ENCODE measurements around the gene CLEC2D. TPM values are rescaled to one million over a fixed set of nuclear protein-coding genes. Genes with fewer than 3 reads are reported as not detected.
A peak's percentile ranks its signal among the peaks of the same experiment; 100 is the strongest.
"Not testable (repeated sequence)": the region's sequence is repeated elsewhere in the genome, so short reads cannot be mapped to it uniquely, and the experiment has no call there.

CLEC2D gene, protein sequence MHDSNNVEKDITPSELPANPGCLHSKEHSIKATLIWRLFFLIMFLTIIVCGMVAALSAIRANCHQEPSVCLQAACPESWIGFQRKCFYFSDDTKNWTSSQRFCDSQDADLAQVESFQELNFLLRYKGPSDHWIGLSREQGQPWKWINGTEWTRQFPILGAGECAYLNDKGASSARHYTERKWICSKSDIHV
- total RNA-seq, result 167 TPM

DNA sequence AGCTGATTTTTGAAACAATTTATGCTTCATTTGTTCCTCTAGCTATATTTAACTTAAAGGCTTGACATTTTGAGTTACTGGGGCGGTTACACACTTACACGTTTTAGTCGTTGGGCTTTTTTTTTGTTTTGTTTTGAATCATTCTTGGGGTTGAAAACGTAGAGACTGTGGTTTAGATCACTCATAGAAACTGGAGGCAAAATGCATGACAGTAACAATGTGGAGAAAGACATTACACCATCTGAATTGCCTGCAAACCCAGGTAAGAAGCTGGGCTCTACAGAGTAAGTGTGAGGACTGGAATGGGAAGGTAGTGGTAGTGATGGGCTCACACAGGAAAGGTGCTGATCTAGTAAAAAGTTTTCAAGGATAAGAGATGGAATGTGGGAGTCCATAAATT lies at the start of gene CLEC2D:
TSS of gene CLEC2D (plus strand) at position 180 of the 400 bp plus-strand sequence. CDS start at position 202, 22 bp downstream.
- H3K4me1 ChIP-seq (ENCODE audit: insufficient read depth, low read length), result peaks cover 35% of the 10 kb centered on the region
- H3K9me3 ChIP-seq (ENCODE audit: low read depth, low read length), result no peaks in the 10 kb centered on the region
- H3K4me3 ChIP-seq (ENCODE audit: low read length), result peak within 1 kb of the TSS; percentile 35
- H3K27me3 ChIP-seq (ENCODE audit: insufficient read depth, low read length), result no peaks in the 10 kb centered on the region

DNA sequence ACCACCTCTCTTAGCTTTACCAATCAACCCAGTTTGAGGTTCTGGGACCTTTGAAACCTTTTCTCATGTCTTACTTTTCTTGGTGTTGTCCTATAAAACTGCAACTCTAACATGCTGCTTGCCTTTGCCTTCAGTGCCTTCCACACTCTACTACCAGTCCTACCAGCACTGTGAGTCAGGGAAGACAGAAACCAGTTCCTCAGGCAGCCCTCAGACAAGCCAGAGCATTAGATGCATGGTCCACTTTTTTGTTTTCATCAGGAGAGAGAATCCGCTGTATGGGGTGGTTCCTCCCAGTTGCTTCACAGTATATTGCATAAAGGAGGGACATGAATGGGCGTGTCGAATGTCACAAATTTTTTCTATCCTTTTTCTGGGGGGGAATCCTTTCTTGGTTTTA lies 44.5 kb upstream of the CLEC2D start:
- Histone ChIP-seq H3K4me1 (ENCODE audit: insufficient read depth, low read length) (peaks cover 1% of the 10 kb centered on the region), H3K4me3 (ENCODE audit: low read length) (no peak overlapping the region), H3K27me3 (ENCODE audit: insufficient read depth, low read length) (no peaks in the 10 kb centered on the region), H3K9me3 (ENCODE audit: low read depth, low read length) (no peaks in the 10 kb centered on the region)

DNA sequence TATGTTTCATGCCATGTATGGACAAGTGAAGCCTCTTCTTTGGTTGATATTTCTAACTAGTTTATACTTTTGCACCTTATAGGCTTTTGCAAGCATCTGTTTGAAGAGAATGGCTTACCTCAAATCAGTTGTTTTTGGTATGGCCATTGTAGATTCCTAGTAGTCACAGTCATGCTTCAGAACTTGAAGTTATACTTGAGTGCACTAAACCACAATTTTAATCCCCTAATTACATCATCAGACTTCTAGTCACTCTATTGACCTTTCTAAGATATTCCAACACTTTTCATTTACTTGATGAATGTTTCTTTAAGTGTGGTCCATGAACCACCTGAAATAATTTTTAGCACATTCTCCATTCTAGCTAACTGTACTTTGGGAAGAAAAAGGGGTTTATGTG lies 43.2 kb upstream of the CLEC2D start:
- Histone ChIP-seq H3K4me3 (ENCODE audit: low read length) (no peak overlapping the region), H3K4me1 (ENCODE audit: insufficient read depth, low read length) (no peaks in the 10 kb centered on the region), H3K27me3 (ENCODE audit: insufficient read depth, low read length) (no peaks in the 10 kb centered on the region), H3K9me3 (ENCODE audit: low read depth, low read length) (no peaks in the 10 kb centered on the region)

DNA sequence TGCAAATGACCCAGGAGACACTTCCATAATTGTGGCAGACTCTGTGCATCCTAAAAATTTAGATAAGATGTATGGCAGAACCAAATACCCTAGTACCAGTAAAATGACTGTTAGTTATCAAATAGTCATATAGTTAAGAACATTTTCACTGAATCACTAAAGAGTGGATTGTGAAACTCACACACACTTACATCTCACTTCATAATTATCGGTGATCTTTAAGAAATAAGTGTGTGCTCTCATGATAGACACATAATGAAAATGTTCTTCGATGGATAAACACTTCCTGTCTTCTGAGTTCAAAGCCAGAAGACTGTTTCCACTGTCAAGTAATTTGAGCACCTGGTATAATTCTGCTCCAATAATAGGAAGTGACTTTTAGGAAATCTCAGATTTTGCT lies 42.7 kb upstream of the CLEC2D start:
- Histone ChIP-seq H3K4me1 (ENCODE audit: insufficient read depth, low read length) (no peaks in the 10 kb centered on the region), H3K9me3 (ENCODE audit: low read depth, low read length) (no peaks in the 10 kb centered on the region), H3K27me3 (ENCODE audit: insufficient read depth, low read length) (no peaks in the 10 kb centered on the region), H3K4me3 (ENCODE audit: low read length) (no peak overlapping the region)

DNA sequence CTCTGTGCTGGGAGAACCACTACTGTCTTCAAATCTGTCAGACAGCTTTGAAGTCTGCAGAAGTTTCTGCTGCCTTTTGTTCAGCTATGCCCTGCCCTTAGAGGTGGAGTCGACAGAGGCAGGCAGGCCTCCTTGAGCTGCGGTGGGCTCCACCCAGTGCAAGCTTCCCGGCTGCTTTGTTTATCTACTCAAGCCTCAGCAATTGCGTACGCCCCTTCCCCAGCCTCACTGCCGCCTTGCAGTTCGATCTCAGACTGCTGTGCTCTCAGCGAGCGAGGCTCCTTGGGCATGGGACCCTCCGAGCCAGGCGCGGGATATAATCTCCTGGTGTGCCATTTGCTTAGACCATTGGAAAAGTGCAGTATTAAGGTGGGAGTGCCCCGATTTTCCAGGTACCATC lies 36.7 kb upstream of the CLEC2D start:
- H3K4me1 ChIP-seq (ENCODE audit: insufficient read depth, low read length), result peaks cover 31% of the 10 kb centered on the region
- H3K27me3 ChIP-seq (ENCODE audit: insufficient read depth, low read length), result no peaks in the 10 kb centered on the region
- no peaks in the 10 kb centered on the region for H3K9me3 ChIP-seq (ENCODE audit: low read depth, low read length)
- no peak overlapping the region for H3K4me3 ChIP-seq (ENCODE audit: low read length)

DNA sequence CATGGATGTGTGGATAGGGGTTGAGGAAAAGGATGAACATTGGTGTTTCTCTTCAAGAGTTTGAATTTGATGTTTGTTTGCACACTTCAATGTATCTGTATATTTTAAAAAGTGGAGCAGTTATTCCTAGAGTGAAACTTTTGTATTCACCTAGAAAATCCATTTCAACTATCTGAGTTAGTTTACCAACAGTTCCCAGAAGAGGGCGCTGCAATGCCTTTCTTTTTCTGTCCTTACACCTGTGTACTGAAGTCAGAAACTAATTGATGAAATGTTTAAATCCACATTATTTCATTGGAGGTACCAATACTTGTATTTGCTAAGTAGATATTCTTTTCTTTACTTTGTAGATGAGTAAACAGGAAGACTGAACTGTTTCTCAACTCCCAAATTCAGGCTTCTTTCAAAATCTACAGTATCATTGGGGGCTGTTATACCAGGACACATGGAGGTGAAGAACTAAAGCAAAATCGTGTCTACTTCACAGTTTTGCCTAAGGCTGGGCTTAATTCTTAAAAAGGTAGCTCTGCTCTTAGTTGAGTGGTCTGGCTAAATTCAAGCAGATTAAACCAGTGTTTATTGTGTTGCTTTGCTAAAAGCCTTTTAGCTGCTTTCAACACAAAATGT lies 35.2 kb upstream of the CLEC2D start:
- no peak overlapping the region for H3K4me3 ChIP-seq (ENCODE audit: low read length)
- no peaks in the 10 kb centered on the region for H3K9me3 ChIP-seq (ENCODE audit: low read depth, low read length)
- H3K27me3 ChIP-seq (ENCODE audit: insufficient read depth, low read length), result no peaks in the 10 kb centered on the region
- H3K4me1 ChIP-seq (ENCODE audit: insufficient read depth, low read length), result peaks cover 41% of the 10 kb centered on the region

DNA sequence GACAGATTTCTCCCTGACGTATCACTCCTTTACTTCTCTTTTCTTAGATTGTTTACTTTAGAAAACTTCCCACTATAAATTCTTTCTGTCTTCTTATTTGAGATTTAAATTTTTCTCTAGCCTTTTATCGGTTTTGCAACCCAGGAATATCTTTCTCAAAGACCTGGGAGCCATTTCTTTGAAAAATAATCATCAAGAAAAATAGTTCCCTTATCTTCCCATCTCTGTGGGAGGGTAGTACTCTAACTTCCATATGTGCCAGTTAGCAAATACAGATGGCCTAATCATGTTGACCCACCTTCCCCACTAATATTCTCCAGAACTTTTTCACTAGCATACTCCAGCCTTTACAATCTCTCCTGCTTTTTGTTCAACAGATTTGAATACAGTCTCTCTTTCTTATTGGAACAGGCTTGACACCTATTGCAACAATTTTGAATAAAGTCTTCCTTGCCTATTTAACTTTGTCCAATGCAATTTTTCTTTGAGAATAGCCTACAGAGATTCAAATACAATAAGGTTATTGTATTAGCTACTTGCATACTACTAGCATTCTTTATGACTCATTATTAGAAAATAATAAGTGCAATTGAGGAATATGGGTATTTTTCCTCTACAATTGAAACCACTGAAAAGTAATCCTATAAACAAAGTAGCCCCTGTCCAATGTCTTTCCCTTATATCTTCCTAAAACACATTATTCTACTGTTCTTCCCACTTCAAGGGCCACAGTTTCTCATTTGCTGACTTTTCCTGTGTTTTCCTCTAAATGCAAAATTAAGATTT lies 34.4 kb upstream of the CLEC2D start:
- peaks cover 41% of the 10 kb centered on the region for H3K4me1 ChIP-seq (ENCODE audit: insufficient read depth, low read length)
- no peaks in the 10 kb centered on the region for H3K9me3 ChIP-seq (ENCODE audit: low read depth, low read length)
- no peaks in the 10 kb centered on the region for H3K27me3 ChIP-seq (ENCODE audit: insufficient read depth, low read length)
- H3K4me3 ChIP-seq (ENCODE audit: low read length), result no peak overlapping the region

DNA sequence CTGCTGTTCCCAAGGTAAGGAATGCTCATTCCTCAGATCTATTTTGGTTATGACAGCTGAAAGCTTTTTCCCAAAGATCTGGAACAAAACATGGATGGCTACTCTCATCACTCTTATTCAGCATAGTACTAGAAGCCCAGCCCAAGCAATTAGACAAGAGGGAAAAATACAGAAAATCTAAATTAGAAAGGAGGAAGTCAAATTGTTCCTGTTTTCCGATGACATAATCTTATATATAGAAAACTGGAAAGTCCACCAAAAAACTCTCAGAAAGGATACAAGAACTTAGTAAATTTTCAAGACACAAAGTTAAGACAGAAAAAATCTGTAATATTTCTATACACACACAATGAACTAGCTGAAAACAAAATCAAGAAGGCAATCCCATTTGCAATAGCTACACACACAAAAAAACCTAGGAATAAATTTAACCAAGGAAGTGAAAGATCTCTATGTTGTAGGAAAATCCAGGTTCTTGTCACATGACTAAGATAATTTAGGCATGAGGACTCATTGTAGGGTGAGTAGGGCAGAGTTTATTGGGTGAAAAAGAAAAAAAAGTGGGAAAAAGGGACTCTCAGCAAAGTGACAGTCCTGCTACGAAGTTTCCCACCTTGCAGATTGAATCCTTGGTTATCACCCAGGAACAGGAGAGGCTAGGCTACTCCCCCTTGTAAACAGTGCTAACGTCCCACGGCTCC lies 33.2 kb upstream of the CLEC2D start:
- H3K9me3 ChIP-seq (ENCODE audit: low read depth, low read length), result no peaks in the 10 kb centered on the region
- no peak overlapping the region for H3K4me3 ChIP-seq (ENCODE audit: low read length)
- peaks cover 41% of the 10 kb centered on the region for H3K4me1 ChIP-seq (ENCODE audit: insufficient read depth, low read length)
- H3K27me3 ChIP-seq (ENCODE audit: insufficient read depth, low read length), result no peaks in the 10 kb centered on the region

DNA sequence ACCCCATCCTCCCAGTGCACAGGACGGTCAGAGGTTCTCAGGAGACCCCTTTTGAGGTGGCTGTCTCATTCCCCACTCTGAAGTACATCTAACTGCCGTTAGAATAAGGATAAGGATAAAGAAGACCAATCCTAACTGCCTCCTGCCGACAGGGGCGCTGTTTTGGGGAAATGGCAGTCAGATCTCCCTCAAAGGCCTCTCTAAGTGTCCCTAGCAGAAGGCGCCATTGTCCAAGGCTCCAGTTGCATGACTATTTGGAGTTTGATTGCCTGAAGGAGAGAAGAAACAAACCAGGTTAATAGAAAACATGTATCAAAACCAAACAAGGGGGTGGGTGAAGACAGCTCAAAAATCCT lies 32.7 kb upstream of the CLEC2D start:
- Histone ChIP-seq H3K4me1 (ENCODE audit: insufficient read depth, low read length) (peaks cover 41% of the 10 kb centered on the region), H3K4me3 (ENCODE audit: low read length) (no peak overlapping the region), H3K27me3 (ENCODE audit: insufficient read depth, low read length) (no peaks in the 10 kb centered on the region), H3K9me3 (ENCODE audit: low read depth, low read length) (no peaks in the 10 kb centered on the region)

DNA sequence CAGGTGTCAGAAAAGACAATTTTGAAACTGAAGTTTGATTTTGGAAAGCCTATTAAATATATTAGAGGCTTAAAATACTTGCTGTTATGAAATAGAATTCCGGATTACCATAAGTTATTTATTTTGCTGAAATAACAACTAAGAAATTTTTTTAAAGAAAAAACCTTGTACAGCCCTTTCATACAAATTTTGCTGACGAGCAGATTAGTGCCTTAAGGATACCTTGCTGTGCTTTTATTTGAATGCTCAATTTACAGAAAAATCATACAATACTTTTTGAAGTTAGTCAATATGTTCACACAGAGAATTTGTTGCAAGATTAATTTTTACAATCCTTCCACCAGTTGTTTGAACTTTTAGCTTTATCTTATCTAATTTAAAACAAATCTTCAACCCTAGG lies 29.5 kb upstream of the CLEC2D start:
- H3K4me1 ChIP-seq (ENCODE audit: insufficient read depth, low read length), result peaks cover 35% of the 10 kb centered on the region
- H3K27me3 ChIP-seq (ENCODE audit: insufficient read depth, low read length), result no peaks in the 10 kb centered on the region
- no peak overlapping the region for H3K4me3 ChIP-seq (ENCODE audit: low read length)
- no peaks in the 10 kb centered on the region for H3K9me3 ChIP-seq (ENCODE audit: low read depth, low read length)

DNA sequence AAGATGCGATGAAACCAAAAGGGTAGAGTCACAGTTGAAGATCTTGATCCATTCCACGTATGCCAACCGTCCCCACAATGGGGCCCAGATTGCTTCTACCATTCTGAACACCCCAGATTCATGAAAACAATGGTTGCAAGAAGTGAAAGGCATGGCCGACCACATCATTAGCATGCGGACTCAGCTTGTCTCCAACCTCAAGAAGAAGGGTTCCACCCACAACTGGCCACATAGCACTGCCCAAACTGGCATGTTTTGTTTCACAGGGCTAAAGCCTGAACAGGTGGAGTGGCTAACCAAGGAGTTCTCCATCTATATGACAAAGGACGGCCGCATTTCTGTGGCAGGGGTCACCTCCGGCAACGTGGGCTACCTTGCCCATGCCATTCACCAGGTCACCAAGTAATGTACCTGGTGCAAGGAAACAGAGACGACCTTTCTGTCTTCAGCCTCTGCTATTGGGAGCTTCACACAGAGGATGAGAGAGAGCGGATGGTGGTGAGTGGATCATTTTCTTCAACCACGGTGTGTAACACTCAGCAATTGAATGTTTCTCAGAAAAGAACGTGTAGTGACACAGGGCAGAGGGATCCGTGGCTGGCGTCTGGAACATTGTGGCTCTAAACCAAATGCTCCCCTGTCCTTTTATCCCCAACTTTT lies 26.8 kb upstream of the CLEC2D start:
- Histone ChIP-seq H3K4me3 (ENCODE audit: low read length) (no peak overlapping the region), H3K27me3 (ENCODE audit: insufficient read depth, low read length) (no peaks in the 10 kb centered on the region), H3K9me3 (ENCODE audit: low read depth, low read length) (no peaks in the 10 kb centered on the region), H3K4me1 (ENCODE audit: insufficient read depth, low read length) (peaks cover 30% of the 10 kb centered on the region)

DNA sequence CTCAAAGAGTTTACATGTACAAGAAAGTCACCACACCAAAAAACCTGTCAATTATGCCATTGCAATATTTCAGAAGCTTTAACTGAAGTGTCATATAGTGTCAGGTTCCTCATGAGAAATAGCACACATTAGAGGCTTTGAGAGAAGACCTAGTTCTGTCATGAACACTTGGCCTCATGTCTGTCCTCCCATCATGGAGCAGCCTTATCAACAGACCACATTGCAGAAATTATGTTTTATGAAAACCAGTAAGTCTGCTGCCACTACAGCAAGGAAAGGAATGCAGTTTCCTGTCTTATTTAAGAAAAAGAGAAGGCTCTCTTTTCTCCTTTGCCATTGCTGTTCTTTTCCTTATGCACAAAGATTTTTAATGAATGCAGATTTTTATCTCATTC lies 26.2 kb upstream of the CLEC2D start:
- no peak overlapping the region for H3K4me3 ChIP-seq (ENCODE audit: low read length)
- no peaks in the 10 kb centered on the region for H3K9me3 ChIP-seq (ENCODE audit: low read depth, low read length)
- H3K4me1 ChIP-seq (ENCODE audit: insufficient read depth, low read length), result peaks cover 28% of the 10 kb centered on the region
- no peaks in the 10 kb centered on the region for H3K27me3 ChIP-seq (ENCODE audit: insufficient read depth, low read length)

DNA sequence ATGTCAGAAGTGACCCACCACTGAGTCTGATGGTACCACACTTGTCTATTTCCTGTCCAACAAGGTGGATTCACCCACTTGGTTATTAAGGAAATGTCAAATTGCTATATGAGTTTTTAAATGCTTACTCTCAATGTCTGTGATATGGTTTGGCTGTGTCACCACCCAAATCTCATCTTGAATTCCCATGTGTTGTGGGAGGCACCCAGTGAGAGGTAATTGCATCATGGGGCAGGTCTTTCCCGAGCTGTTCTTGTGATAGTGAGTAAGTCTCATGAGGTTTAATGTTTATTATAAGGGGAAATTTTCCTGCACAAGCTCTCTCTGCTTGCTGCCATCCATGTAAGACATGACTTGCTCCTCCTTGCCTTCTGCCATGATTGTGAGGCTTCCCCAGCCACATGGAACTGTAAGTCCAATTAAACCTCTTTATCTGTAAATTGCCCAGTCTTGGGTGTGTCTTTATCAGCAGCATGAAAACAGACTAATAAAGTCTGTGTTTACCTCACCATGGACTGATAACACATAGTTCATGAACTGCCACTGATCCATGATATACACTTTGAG lies 24.4 kb upstream of the CLEC2D start:
- not testable (repeated sequence) for H3K9me3 ChIP-seq (ENCODE audit: low read depth, low read length); H3K27me3 ChIP-seq (ENCODE audit: insufficient read depth, low read length); H3K4me3 ChIP-seq (ENCODE audit: low read length)
- peaks cover 21% of the 10 kb centered on the region for H3K4me1 ChIP-seq (ENCODE audit: insufficient read depth, low read length)

DNA sequence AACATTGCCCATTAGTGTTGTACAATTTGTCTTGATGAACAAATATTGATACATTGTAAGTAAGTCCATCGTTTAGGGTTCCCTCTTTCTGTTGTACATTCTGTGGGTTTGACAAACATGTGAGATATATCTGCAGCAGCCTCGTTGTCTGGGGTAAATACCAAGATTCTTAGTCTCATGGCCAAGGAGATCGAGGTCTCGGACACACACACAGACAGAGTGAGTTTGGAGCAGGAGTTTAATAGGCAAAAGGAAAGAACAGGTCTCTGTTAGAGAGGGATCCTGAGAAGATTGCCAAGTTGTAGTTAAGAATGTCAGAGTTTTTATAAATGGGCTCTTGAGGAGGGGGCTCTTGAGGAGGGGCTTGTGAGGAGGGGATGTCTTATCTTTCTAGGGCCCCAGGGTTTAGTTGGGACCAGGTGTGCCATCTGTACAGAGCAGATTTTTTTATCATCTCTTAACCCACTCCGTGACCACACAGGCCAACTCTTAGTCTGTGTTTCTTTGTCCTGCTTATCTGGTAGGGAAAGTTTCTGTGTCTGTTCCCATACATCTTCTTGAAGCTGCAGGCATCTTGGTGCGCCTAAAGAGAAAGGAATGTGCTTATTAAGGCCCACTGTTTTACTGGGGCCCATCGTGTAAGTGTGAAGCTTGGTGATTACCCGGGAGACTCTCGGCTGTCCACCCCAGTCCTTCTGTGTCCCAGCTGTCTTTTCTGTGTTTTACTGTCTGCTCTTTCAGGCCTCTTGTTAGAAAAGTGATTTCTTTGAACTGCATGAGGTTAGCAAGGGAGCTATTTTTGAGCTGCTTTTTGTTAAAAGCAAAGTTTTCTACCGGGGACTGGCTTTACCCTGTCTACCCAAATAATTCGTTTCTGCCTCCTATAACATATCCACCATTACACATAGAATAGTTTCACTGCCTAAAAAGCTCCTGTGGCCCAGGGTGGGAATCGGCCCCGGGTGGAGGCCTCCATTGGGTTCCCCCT lies 22.4 kb upstream of the CLEC2D start:
- Histone ChIP-seq H3K9me3 (ENCODE audit: low read depth, low read length) (no peaks in the 10 kb centered on the region), H3K27me3 (ENCODE audit: insufficient read depth, low read length) (no peaks in the 10 kb centered on the region), H3K4me3 (ENCODE audit: low read length) (peak overlapping the region; percentile 75), H3K4me1 (ENCODE audit: insufficient read depth, low read length) (peaks cover 31% of the 10 kb centered on the region)
